Measurements from ENCODE around the gene SVOPL. TPM values are rescaled to one million over a fixed set of nuclear protein-coding genes. Genes with fewer than 3 reads are reported as not detected.
"Not testable (repeated sequence)": the region's sequence is repeated elsewhere in the genome, so short reads cannot be mapped to it uniquely, and the experiment has no call there.

SVOPL gene
- total and polyA plus RNA-seq, 9 donors = 0.08 TPM; not detected in 8

DNA sequence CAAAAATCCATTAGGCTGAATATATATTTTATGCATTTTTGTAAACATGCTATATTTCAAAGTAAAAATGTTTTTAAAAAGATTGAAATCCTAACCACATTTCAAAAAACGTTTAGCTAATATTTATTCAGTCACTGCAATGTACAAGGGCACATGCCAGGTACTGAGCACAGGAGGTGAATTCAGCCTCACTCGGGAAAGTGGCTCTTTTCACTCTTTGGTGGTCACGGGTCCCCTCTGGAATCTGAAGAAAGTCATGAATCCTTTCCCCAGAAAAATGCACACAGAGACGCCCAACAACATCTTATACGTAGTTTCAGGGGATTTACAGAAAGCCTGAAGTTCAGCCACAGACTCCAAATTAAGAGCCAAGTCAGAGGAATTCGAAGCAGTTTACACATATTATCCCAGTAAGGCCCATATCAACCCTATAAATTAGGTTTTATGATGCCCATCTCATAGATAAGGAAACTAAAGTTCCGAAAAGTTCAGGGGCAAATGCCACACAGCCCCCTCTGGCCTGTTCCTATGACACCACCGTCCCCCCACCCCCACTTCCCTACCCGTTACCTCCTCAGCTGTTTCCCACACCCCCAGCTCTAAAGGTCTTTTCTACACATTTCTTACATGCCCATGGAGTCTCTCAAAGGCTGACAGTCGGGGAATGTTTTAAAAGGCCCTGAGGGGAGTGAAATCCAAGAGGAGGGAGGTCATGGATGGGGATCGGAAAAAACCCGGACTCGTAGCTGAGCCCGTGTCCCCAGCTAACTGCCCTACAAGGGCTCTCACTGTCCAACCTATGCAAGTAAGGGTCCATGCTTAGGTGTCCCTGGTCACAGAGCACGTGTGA lies 9.6 kb upstream of the SVOPL start:
- H3K36me3 ChIP-seq (ENCODE audit: control insufficient read depth, insufficient read depth, low read length) = no peaks in the 10 kb centered on the region
- no peaks in the 10 kb centered on the region for H3K9me3 ChIP-seq (replicated peaks; ENCODE audit: control insufficient read depth, low read depth, low read length)
- H3K27me3 ChIP-seq (ENCODE audit: control insufficient read depth, insufficient read depth, low read length) = no peaks in the 10 kb centered on the region
- no peaks in the 10 kb centered on the region for H3K4me1 ChIP-seq (ENCODE audit: control insufficient read depth, insufficient read depth, low read length)
- H3K4me3 ChIP-seq (ENCODE audit: low read length) = no peak overlapping the region
- no peak overlapping the region for H3K27ac ChIP-seq (ENCODE audit: low read length)
- DNase-seq = no peak
- WGBS (ENCODE audit: insufficient coverage) = 65% methylated on average over 8 of the region's 15 CpGs

DNA sequence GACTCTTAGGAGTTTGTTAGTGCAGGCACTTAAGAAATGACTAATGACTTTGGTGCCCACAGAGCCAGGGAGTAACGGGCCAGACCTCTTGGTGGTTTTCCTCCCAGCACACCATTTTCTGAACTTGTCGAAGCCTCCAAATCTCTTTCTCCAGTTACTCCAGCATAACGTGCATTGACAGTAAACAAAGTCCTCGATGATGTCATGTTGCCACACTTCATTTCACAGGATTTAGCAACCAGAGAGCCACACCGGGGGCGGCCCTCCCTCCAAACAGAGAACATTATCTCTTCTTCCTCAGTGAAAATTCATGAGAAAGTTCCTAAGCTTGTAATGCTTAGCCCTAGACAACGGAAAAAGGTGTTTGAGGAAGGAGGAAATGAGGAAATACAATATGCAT lies 4.0 kb upstream of the SVOPL start:
- Histone ChIP-seq H3K4me3 (ENCODE audit: low read length) (no peak overlapping the region), H3K36me3 (ENCODE audit: control insufficient read depth, insufficient read depth, low read length) (no peaks in the 10 kb centered on the region), H3K27me3 (ENCODE audit: control insufficient read depth, insufficient read depth, low read length) (no peaks in the 10 kb centered on the region), H3K9me3 (replicated peaks; ENCODE audit: control insufficient read depth, low read depth, low read length) (no peaks in the 10 kb centered on the region), H3K27ac (ENCODE audit: low read length) (no peak overlapping the region), H3K4me1 (ENCODE audit: control insufficient read depth, insufficient read depth, low read length) (no peaks in the 10 kb centered on the region)
- DNase-seq = no peak
- WGBS (ENCODE audit: insufficient coverage) = 59% methylated on average over 4 of the region's 7 CpGs

DNA sequence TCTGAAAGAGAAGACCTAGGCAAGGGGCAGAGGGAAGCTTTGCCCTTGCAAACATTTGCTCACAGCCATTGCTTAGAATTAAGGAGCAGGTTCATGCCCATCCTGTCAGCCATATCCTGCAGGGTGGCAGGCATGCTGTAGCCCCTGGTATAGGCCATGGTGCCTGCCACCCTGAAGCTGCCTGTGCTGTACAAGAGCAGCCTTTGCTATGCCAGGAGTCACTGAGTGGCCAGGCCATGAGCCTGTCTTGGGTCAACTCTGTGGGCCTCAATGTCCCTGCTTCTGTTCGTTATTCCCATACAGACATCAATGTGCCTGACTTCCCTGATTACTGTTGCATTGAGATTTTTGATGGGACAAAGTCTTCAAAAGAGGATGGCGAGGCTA lies 368 bp upstream of the SVOPL start:
- no peak overlapping the region for H3K4me3 ChIP-seq (ENCODE audit: low read length)
- no peaks in the 10 kb centered on the region for H3K27me3 ChIP-seq (ENCODE audit: control insufficient read depth, insufficient read depth, low read length)
- no peak for DNase-seq
- no peaks in the 10 kb centered on the region for H3K9me3 ChIP-seq (replicated peaks; ENCODE audit: control insufficient read depth, low read depth, low read length)
- H3K4me1 ChIP-seq (ENCODE audit: control insufficient read depth, insufficient read depth, low read length) = no peaks in the 10 kb centered on the region
- H3K36me3 ChIP-seq (ENCODE audit: control insufficient read depth, insufficient read depth, low read length) = no peaks in the 10 kb centered on the region
- 92% methylated on average over 1 of the region's 2 CpGs for WGBS (ENCODE audit: insufficient coverage)
- H3K27ac ChIP-seq (ENCODE audit: low read length) = no peak overlapping the region

DNA sequence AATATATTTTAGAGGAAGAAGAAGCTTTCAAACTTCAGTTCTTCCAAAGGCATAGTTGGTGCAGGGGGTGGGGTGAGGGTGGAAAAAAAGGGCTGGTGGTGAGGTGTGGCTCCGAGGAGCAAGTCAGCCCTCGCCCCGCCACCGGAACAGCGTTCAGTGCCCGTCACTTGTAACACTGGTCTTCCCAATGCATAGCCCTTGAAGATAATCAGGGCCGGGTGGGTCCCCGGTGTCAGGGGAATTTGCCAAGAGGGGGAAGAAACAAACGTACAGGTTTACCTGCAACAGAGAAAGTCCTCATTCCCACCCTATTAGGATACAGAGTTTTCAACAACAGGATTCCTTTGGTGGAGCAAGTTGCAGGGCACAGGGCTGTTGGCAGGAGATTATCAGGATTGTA lies 1.5 kb downstream of the SVOPL start:
- WGBS (ENCODE audit: insufficient coverage) = 90% methylated on average over 6 of the region's 9 CpGs
- Histone ChIP-seq H3K27ac (ENCODE audit: low read length) (no peak overlapping the region), H3K4me3 (ENCODE audit: low read length) (no peak overlapping the region), H3K36me3 (ENCODE audit: control insufficient read depth, insufficient read depth, low read length) (no peaks in the 10 kb centered on the region), H3K9me3 (replicated peaks; ENCODE audit: control insufficient read depth, low read depth, low read length) (no peaks in the 10 kb centered on the region), H3K4me1 (ENCODE audit: control insufficient read depth, insufficient read depth, low read length) (no peaks in the 10 kb centered on the region), H3K27me3 (ENCODE audit: control insufficient read depth, insufficient read depth, low read length) (no peaks in the 10 kb centered on the region)
- no peak for DNase-seq

DNA sequence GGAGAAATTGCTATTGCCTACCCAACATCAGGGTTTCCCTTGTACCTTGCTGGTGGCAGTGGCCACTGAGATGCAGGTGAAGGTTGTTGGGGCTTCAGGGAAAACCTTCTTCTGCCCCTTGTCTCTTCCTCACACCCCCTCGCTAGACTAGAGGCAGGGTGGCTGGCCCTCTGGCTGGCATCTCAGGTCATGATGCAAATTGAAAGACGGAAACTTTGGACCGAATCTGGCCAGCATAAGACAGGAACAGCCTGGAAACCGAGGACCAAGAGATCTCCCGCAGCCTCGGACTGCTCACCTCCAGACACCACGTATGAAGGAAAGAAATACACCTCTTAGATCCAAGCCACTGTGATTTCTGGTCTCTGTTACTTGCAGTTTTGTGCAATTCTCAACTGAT lies 2.9 kb downstream of the SVOPL start:
- DNase-seq = no peak
- Histone ChIP-seq H3K36me3 (ENCODE audit: control insufficient read depth, insufficient read depth, low read length) (no peaks in the 10 kb centered on the region), H3K4me3 (ENCODE audit: low read length) (no peak overlapping the region), H3K4me1 (ENCODE audit: control insufficient read depth, insufficient read depth, low read length) (no peaks in the 10 kb centered on the region), H3K27ac (ENCODE audit: low read length) (no peak overlapping the region), H3K27me3 (ENCODE audit: control insufficient read depth, insufficient read depth, low read length) (no peaks in the 10 kb centered on the region), H3K9me3 (replicated peaks; ENCODE audit: control insufficient read depth, low read depth, low read length) (no peaks in the 10 kb centered on the region)
- no CpG with 5 or more reads among the region's 7 CpGs for WGBS (ENCODE audit: insufficient coverage)

DNA sequence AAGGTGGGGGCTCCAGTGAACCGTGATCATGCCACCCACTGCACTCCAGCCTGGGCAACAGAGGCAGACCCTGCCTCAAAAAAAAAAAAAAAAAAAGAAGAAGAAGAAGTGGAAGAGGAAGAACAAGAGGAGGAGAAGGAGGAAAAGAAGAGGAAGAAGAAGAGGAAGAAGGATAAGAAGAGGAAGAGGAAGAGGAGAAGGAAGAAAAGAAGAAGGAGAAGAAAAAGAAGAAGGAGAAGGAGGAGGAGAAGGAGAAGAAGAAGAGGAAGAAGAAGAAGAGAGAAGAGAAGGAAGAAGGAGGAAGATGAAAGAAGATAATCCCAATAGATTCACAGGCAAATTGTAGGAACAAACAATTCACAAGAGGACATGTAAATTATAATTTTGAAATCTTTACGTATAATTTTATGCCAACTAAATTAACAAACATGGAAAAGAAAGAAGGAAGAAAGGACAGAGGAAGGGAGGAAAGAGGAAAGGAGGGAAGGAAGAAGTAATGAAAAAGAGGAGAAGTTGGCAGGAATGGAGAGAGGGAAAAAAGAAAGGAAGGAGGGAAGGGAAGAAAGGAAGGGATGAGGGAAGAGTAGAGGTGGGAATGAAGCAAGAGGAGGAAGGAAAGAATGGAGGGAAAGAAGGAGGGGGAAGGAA lies 3.5 kb downstream of the SVOPL start:
- Histone ChIP-seq H3K4me3 (ENCODE audit: low read length) (no peak overlapping the region), H3K36me3 (ENCODE audit: control insufficient read depth, insufficient read depth, low read length) (no peaks in the 10 kb centered on the region), H3K4me1 (ENCODE audit: control insufficient read depth, insufficient read depth, low read length) (no peaks in the 10 kb centered on the region), H3K27ac (ENCODE audit: low read length) (no peak overlapping the region), H3K27me3 (ENCODE audit: control insufficient read depth, insufficient read depth, low read length) (no peaks in the 10 kb centered on the region), H3K9me3 (replicated peaks; ENCODE audit: control insufficient read depth, low read depth, low read length) (no peaks in the 10 kb centered on the region)
- WGBS (ENCODE audit: insufficient coverage) = no CpG with 5 or more reads among the region's 2 CpGs
- DNase-seq = no peak

DNA sequence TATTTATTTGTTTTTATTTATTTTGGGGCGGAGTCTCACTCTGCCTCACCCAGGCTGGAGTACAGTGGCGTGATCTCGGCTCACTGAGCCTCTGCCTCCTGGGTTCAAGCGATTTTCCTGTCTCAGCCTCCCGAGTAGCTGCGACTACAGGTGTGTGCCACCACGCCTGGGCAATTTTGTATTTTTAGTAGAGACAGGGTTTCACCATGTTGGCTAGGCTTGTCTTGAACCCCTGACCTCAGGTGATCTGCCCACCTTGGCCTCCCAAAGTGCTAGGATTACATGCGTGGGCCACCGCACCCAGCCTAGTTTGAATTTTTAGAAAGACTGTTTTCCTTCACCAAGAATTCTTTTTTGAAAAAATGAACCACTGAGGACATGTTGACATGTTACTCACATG lies 5.4 kb downstream of the SVOPL start:
- H3K9me3 ChIP-seq (replicated peaks; ENCODE audit: control insufficient read depth, low read depth, low read length); H3K4me1 ChIP-seq (ENCODE audit: control insufficient read depth, insufficient read depth, low read length); H3K4me3 ChIP-seq (ENCODE audit: low read length); H3K27me3 ChIP-seq (ENCODE audit: control insufficient read depth, insufficient read depth, low read length); DNase-seq; H3K27ac ChIP-seq (ENCODE audit: low read length); H3K36me3 ChIP-seq (ENCODE audit: control insufficient read depth, insufficient read depth, low read length): not testable (repeated sequence)
- WGBS (ENCODE audit: insufficient coverage) = 94% methylated on average over 8 of the region's 9 CpGs

DNA sequence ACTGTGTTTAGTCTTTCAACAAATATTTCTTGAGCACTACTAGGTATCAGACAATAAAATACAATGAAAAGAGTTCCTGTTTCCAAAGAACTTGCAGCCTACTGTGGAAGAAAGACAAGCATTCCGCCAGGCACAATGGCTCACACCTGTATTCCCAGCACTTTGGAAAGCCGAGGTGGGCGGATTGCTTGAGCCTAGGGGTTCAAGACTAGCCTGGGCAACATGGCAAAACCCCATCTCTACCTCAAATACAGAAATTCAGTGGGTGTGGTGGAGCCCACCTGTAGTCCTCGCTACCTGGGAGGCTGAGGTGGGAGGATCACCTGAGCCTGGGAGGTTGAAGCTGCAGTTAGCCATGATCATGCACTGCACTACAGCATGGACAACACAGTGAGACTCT lies 6.1 kb downstream of the SVOPL start:
- Histone ChIP-seq H3K36me3 (ENCODE audit: control insufficient read depth, insufficient read depth, low read length) (no peaks in the 10 kb centered on the region), H3K4me3 (ENCODE audit: low read length) (no peak overlapping the region), H3K27me3 (ENCODE audit: control insufficient read depth, insufficient read depth, low read length) (no peaks in the 10 kb centered on the region), H3K4me1 (ENCODE audit: control insufficient read depth, insufficient read depth, low read length) (no peaks in the 10 kb centered on the region), H3K27ac (ENCODE audit: low read length) (no peak overlapping the region), H3K9me3 (replicated peaks; ENCODE audit: control insufficient read depth, low read depth, low read length) (no peaks in the 10 kb centered on the region)
- no peak for DNase-seq
- WGBS (ENCODE audit: insufficient coverage) = no CpG with 5 or more reads among the region's 4 CpGs

DNA sequence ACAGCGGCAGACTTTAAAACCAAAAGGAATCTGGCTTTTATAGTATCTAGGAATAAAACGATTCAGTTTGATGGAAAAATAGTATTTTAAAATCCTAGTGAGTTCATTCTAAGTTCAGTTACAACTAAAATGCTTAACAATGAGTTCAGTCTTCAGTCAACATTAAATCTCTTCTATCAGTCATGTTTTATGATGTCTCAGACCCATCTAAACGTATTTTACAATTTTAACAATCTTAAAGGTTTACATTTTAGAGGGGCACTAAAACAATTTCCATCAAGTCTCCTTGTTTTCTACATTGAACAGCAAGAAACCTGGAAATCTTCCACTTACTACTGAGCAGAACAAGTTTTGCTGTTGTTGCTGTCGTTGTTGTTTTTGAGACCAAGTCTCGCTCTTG lies 10.0 kb downstream of the SVOPL start:
- H3K36me3 ChIP-seq (ENCODE audit: control insufficient read depth, insufficient read depth, low read length) = no peaks in the 10 kb centered on the region
- 90% methylated on average over 2 of the region's 5 CpGs for WGBS (ENCODE audit: insufficient coverage)
- no peak for DNase-seq

DNA sequence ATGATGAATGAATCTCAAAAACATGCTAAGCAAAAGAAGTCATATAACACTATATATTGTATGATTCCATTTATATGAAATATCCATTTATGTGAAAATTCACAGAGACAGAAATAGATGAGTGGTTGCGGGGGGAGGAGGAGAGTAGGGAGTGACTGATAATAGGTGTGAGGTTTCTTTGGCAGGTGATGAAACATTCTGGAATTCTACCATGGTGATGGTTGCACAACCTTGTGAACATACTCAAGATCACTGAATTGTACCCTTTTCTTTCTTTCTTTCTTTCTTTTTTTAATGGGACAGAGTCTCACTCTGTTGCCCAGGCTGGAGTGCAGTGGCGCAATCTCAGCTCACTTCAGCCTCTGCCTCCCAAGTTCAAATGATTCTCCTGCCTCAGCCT lies 10.7 kb downstream of the SVOPL start:
- WGBS (ENCODE audit: insufficient coverage) = 100% methylated on average over 1 of the region's 2 CpGs
- no peak overlapping the region for H3K4me3 ChIP-seq (ENCODE audit: low read length)
- no peak overlapping the region for H3K27ac ChIP-seq (ENCODE audit: low read length)
- DNase-seq = no peak
- no peaks in the 10 kb centered on the region for H3K36me3 ChIP-seq (ENCODE audit: control insufficient read depth, insufficient read depth, low read length)
- no peaks in the 10 kb centered on the region for H3K9me3 ChIP-seq (replicated peaks; ENCODE audit: control insufficient read depth, low read depth, low read length)
- no peaks in the 10 kb centered on the region for H3K27me3 ChIP-seq (ENCODE audit: control insufficient read depth, insufficient read depth, low read length)
- H3K4me1 ChIP-seq (ENCODE audit: control insufficient read depth, insufficient read depth, low read length) = no peaks in the 10 kb centered on the region

More for the DNA sequence above, 10.0 kb downstream of the SVOPL start:
- no peaks in the 10 kb centered on the region for H3K27me3 ChIP-seq (ENCODE audit: control insufficient read depth, insufficient read depth, low read length)
- H3K4me3 ChIP-seq (ENCODE audit: low read length) = no peak overlapping the region
- H3K9me3 ChIP-seq (replicated peaks; ENCODE audit: control insufficient read depth, low read depth, low read length) = no peaks in the 10 kb centered on the region
- no peaks in the 10 kb centered on the region for H3K4me1 ChIP-seq (ENCODE audit: control insufficient read depth, insufficient read depth, low read length)
- H3K27ac ChIP-seq (ENCODE audit: low read length) = no peak overlapping the region
